GDM1 (cell line): ENCODE measurements around the gene RPTOR.

ENCODE experiments used
- DNase-seq: peaks from one replicate; lab custom pipeline; 2025; lab: John Stamatoyannopoulos, UW

RPTOR gene

GRCh38 chr17:80666867-80667266 is 122.2 kb downstream of the RPTOR start:
- DNase-seq = no peak

GRCh38 chr17:80667462-80668277 is 123.0 kb downstream of the RPTOR start:
- no peak for DNase-seq

GRCh38 chr17:80668375-80669148 is 123.9 kb downstream of the RPTOR start:
- DNase-seq = no peak

GRCh38 chr17:80671039-80671824 is 126.6 kb downstream of the RPTOR start:
- no peak for DNase-seq

- DNase-seq = no peak
Observed at GRCh38 chr17:80671825-80672110, 127.1 kb downstream of the RPTOR start.

- no peak for DNase-seq
Observed at GRCh38 chr17:80673152-80673920, 128.7 kb downstream of the RPTOR start.

GRCh38 chr17:80675438-80676095 is 130.9 kb downstream of the RPTOR start:
- no peak for DNase-seq

- no peak for DNase-seq
Observed at GRCh38 chr17:80676096-80676466, 131.4 kb downstream of the RPTOR start.

- DNase-seq = no peak
Observed at GRCh38 chr17:80676564-80676963, 131.9 kb downstream of the RPTOR start.

GRCh38 chr17:80677214-80677756 is 132.6 kb downstream of the RPTOR start:
- DNase-seq = no peak

GRCh38 chr17:80679816-80680215 is 135.2 kb downstream of the RPTOR start:
- DNase-seq = no peak

GRCh38 chr17:80681215-80681614 is 136.6 kb downstream of the RPTOR start:
- no peak for DNase-seq

GRCh38 chr17:80682372-80682771 is 137.7 kb downstream of the RPTOR start:
- no peak for DNase-seq

GRCh38 chr17:80683625-80684104 is 139.0 kb downstream of the RPTOR start:
- no peak for DNase-seq

- no peak for DNase-seq
Observed at GRCh38 chr17:80687839-80688238, 143.2 kb downstream of the RPTOR start.

GRCh38 chr17:80689129-80689619 is 144.5 kb downstream of the RPTOR start:
- no peak for DNase-seq

GRCh38 chr17:80691784-80692183 is 147.1 kb downstream of the RPTOR start:
- no peak for DNase-seq

GRCh38 chr17:80692931-80693467 is 148.4 kb downstream of the RPTOR start:
- no peak for DNase-seq

GRCh38 chr17:80693511-80693910 is 148.9 kb downstream of the RPTOR start:
- no peak for DNase-seq
